GM12801 (cell line): ENCODE measurements around the gene LYPLAL1.

Experiments
- TF ChIP-seq, protein P1 (sequence below): IDR thresholded peaks from one replicate; pipeline ENCODE4 v1.5.1; 2011; ENCODE audit warnings: control low read depth; ENCODE audit not compliant: insufficient read length; ENCODE audit errors: extremely low read depth

LYPLAL1 gene

DNA sequence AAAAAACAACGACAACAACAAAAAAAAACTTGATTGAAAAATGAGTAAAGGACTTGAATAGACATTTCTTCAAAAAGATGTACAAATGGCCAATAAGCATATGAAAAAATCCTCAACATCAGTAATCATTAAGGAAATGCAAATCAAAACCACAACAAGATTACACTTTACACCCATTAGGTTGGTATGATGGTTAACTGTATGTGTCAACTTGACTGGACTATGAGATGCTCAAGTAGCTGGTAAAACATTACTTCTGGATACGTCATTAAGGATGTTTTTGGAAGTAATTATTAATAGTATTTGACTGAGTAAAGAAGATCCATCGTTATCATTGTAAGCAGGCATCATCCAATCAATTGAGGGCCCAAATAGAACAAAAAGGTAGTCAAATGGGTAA, 34.9 kb upstream of the LYPLAL1 start:
- TF ChIP-seq, protein P1, sequence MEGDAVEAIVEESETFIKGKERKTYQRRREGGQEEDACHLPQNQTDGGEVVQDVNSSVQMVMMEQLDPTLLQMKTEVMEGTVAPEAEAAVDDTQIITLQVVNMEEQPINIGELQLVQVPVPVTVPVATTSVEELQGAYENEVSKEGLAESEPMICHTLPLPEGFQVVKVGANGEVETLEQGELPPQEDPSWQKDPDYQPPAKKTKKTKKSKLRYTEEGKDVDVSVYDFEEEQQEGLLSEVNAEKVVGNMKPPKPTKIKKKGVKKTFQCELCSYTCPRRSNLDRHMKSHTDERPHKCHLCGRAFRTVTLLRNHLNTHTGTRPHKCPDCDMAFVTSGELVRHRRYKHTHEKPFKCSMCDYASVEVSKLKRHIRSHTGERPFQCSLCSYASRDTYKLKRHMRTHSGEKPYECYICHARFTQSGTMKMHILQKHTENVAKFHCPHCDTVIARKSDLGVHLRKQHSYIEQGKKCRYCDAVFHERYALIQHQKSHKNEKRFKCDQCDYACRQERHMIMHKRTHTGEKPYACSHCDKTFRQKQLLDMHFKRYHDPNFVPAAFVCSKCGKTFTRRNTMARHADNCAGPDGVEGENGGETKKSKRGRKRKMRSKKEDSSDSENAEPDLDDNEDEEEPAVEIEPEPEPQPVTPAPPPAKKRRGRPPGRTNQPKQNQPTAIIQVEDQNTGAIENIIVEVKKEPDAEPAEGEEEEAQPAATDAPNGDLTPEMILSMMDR, result no peak

DNA sequence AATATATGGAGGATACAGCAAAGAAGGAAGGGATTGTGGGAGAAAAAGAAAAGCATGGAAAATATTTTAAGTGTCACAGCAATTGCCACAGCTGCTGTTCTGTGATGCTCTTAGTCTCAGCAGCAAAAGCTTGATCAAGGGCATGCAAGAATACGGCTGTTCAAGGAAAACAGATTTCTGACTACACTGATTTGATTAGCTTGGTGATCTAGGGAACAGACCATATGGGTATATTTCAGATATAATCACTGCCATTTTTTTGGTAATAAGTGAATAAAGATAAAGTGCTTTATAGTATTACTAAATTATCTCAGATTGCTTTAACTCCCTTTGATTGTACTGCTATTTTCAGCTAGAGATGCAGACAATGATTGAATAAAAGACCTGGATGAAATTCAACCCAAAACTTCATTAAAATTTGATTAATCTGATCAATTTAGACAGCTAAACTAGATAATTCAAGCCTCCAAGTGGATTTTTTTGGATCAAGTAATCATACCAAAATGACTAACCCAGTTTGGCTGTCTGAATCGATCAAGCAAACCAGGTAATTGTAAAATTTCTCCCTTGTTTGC, 33.3 kb upstream of the LYPLAL1 start:
- TF ChIP-seq, protein P1, result no peak

DNA sequence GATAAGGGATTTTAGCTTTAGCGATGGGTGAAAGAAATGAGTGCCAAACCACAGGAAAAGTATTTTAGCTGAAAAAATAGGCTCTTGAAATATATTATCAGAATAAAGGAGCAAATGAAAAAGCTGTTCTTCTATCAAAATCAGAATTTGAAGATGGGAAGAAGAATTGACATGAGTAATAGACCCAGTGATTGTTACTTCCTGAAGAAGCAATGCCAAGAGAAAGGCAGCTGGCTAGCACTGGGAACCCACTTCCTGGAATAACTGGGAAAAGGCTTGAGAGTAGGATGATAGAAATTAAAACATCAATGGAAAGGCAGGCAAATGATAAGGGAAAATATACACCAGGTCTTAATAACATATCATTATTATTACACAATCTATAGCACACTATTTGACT, 29.9 kb upstream of the LYPLAL1 start:
- TF ChIP-seq, protein P1, result no peak

DNA sequence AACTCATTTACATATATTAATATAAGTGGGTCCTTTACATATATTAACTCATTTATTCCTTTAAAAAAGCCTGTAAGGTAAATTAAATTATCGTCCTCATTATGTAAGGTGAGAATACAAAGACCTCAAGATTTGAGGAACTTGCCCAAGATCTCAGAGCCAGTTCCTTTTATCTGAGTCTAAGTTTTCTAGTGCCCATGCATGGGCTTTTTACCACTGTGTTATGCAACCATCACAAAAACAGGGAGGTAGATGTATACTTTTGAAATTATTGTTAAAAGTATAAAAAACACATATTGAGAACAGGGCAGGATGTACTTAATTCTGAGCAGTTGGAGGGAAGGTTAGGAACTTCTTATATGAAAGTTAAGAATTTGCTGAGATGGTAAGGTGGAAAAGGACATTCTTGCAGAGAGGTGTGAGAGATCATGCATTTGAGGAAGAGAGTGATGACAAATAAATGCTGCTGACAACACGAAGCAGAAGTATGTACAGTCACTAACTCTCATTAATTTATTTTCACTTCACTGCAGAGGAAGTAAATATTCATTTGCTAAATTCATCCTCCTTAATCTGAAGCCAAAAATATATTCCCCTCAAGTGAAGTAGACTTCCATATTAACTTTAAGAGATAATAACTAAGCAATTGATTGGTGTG, 28.9 kb upstream of the LYPLAL1 start:
- TF ChIP-seq, protein P1, result no peak

DNA sequence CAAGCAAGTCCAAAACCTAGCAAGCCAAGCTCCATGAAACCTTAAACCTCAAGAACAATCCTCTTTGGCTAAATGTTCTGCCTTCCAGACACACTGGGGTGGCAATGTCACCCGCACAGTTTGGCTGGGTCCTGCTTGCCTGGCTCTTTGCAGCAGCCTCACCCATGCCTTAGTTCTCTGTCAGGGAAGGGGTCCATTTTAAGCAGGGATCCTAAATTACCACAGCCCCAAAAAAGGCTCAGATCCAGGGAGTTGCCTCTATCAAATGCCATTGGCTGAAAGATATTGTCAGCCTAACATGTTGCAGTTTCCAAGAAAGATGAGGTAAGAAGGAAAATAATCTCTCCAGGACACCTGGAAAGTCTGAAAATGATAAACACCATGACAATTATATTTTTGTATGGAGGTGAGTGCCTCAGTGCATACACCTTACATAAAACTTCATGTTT, 26.1 kb upstream of the LYPLAL1 start:
- TF ChIP-seq, protein P1, result no peak

DNA sequence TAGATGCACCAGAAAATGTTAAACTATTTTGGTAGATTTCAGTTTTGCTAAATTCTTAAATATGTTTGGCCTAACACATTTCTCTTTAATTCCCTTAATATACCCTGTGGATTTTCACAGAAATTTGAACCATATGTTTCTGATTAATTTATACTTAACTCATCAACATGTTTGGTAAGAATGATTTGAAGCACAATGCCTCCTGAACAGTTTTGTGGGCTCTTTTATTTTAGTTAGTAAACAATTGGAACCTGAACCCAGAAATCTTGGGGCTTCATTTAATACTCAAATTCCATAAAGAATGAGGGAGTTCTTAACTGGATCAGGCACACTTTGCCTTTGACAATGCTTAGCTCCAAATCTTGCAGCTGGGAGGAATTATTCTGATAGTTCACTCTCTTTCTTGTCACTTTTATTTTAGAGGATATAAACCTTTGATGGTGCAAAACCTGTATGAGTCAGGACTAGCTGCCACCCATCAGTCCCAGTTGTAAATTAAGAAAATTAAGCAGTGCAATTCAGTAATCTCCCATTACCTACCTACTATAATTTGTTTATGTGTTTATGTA, 24.6 kb upstream of the LYPLAL1 start:
- TF ChIP-seq, protein P1, result no peak

DNA sequence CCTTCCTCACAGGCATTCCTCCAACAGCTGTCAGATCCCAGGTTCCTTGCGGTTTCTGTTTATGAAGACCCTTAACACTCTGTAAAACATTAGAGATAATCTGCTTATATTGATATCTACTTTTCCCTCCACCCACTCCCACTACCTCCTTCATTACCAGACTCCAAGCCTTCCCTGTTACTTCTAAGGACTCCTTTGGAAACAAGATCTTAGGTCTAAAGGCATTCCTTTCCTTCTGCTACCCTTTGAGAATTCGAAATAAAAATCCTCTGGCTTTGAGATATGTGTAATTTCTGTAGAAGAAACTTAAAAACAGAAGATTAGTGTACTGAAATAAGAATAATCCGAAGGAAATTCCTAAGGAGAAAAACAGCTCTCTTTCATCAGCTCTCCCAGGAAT, 23.7 kb upstream of the LYPLAL1 start:
- TF ChIP-seq, protein P1, result no peak
